CD4-positive, alpha-beta T cell treated with Interleukin-15 for 4 hours (primary cell): Measurements from ENCODE around the gene AMER3.

Experiments
- DNase-seq: peaks from one replicate; pipeline ENCODE4 v3.0.0-alpha.2; 2020; ENCODE audit warnings: low spot score

AMER3 gene

GRCh38 chr2:130756053-130756873, 923 bp downstream of the AMER3 start:
- DNase-seq, result no peak

- no peak for DNase-seq
These were observed 1.7 kb downstream of the AMER3 start for GRCh38 chr2:130756874-130757668.

DNA sequence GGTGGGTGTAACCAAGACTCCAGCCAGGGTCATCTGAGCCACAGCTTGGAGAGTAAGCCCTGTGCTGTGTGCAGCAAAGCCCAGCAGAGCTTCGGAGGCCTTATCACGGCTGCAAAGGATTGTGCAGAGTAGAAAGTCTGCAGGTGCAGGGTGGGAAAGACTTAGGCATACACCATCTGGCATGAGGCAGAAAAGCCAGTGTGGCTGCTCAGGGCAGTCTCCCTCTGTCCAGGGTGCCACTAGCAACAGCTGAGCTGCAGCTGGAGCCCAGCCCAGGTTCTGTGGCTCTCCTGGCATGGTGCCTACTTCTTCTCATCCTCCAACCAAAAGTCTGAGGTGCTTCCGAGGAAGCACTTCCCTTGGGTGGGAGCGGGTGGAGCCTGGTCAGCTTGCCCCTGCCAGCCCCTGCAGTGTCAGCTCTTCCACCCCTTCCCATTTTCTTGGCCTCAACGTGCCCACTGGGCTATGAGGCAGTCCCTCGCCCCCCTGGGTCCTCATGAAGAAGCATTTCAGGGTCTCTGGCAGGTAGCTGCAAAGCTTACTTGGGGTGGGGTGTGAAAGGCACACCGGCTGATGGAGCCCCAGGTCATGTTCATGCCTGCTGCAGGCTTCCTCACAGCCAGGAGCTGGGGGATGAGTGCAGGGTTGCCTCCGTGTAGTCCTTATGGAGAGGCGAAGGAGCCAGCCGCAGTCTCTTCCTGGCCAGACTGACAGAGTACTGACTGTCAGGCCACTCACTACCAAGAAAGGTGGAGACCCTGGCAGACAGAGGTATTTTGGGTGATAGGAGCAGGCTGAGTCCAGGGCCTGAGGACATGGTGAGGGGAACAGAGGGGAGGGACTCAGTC, 4.8 kb downstream of the AMER3 start:
- no peak for DNase-seq

- no peak for DNase-seq
These were observed 5.7 kb downstream of the AMER3 start for GRCh38 chr2:130760754-130761751.

- DNase-seq, result no peak
These were observed 6.9 kb downstream of the AMER3 start for GRCh38 chr2:130762031-130762909.

DNA sequence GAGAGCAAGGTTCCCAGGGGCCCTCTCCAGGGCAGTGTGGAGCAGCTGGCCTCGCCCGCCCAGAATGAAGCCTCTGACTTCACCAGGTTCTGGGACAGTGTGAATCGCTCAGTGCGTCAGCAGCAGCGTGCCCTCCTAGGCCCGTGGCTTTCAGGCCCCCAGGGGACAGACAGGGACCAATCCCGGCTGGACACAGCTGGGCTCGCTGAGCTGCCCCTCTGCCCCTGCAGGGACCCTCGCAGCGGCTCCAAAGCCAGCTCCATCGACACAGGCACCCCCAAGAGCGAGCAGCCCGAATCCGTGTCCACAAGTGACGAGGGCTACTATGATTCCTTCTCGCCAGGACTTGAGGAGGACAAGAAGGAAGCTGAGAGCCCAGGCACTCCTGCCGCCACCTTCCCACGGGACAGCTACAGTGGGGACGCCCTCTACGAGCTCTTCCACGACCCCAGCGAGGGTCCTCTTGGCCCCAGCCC, 7.6 kb downstream of the AMER3 start:
- no peak for DNase-seq

- no peak for DNase-seq
These were observed 8.1 kb downstream of the AMER3 start for GRCh38 chr2:130763405-130763804.

- no peak for DNase-seq
These were observed 8.9 kb downstream of the AMER3 start for GRCh38 chr2:130764035-130764820.

- DNase-seq, result no peak
These were observed 9.4 kb downstream of the AMER3 start for GRCh38 chr2:130764821-130765115.

DNA sequence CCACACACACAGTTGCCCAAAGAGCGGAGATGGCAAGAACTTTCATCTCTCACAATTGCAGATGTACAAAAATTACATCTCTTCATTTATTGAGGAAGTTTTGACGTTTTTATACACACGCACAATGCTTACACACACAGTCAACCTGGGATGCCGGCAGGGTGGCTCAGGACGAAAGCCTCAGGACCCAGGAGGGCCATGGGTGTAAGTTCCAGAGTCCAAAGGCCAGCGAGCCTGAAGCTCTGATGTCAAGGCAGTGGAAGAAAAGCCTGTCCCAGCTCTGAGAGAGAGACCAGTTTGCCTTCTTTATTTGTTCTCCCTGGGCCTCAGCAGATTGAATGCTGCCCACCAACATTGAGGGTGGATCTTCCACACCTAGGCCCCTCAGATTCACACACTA, 10.1 kb downstream of the AMER3 start:
- no peak for DNase-seq

GRCh38 chr2:130766037-130766436, 10.7 kb downstream of the AMER3 start:
- no peak for DNase-seq

- DNase-seq, result no peak
These were observed 11.5 kb downstream of the AMER3 start for GRCh38 chr2:130766711-130767407.

GRCh38 chr2:130767408-130767775, 12.1 kb downstream of the AMER3 start:
- no peak for DNase-seq

GRCh38 chr2:130768191-130768855, 13.0 kb downstream of the AMER3 start:
- no peak for DNase-seq

GRCh38 chr2:130769343-130769907, 14.1 kb downstream of the AMER3 start:
- no peak for DNase-seq

GRCh38 chr2:130776550-130776949, 21.2 kb downstream of the AMER3 start:
- DNase-seq, result no peak

- no peak for DNase-seq
These were observed 23.4 kb downstream of the AMER3 start for GRCh38 chr2:130778781-130779180.
